ENCODE results near the gene APOOL. TPM values are rescaled to one million over a fixed set of nuclear protein-coding genes. Genes with fewer than 3 reads are reported as not detected.

APOOL gene
- total and polyA plus RNA-seq, 10 of the 15 experiments (the other 5 are each of a cell fraction or from before 2014, with no cell fraction given): 4.4 to 14.7 (median 7.7) TPM

GRCh38 chrX:85020216-85020615 is 16.5 kb downstream of the APOOL start (continued):
- no peak for TF ChIP-seq HSF1 (IDR thresholded peaks at IDR 0.05; ENCODE audit: low read depth, low read length)

- ATAC-seq (no peak), DNase-seq (ENCODE audit: low read depth, low spot score) (no peak), FAIRE-seq (no peak)
- no peak for TF ChIP-seq NFIC (IDR thresholded peaks at IDR 0.05; ENCODE audit: low read depth, low read length)
- no peak for TF ChIP-seq TCF7 (IDR thresholded peaks at IDR 0.05; ENCODE audit: borderline replicate concordance)
- no peak for TF ChIP-seq BCL11A (IDR thresholded peaks at IDR 0.05; ENCODE audit: low read depth, low read length)
- TF ChIP-seq KDM1A (IDR thresholded peaks at IDR 0.05; ENCODE audit: borderline replicate concordance): no peak
- TF ChIP-seq POLR2A (IDR thresholded peaks at IDR 0.05; ENCODE audit: low read depth, low read length): no peak
- H3K4me1 ChIP-seq (ENCODE audit: control insufficient read depth, insufficient read depth, low read length): no peaks in the 10 kb centered on the region
- WGBS (ENCODE audit: insufficient coverage, insufficient replicate concordance, low lambda C conversion rate, missing lambda C conversion rate): 10% methylated on average over 2 of the region's 2 CpGs
- ChIA-PET SMC1A (ENCODE audit: uncharacterized antibody, unreplicated experiment) (no interaction called here), RAD21 (ENCODE audit: unreplicated experiment) (no interaction called here), CTCF (no interaction called here), POLR2A (no interaction called here)
- H3K36me3 ChIP-seq (ENCODE audit: control insufficient read depth in 2 of 2, insufficient read depth in 2 of 2, low read length in 1 of 2): no peaks in the 10 kb centered on the region
- H2AFZ ChIP-seq (ENCODE audit: control insufficient read depth, low read depth, low read length): no peak overlapping the region
- H3K9ac ChIP-seq (ENCODE audit: control insufficient read depth, insufficient read depth, low read length): no peak overlapping the region
- no TSS peak for BruUV-seq (replicated peaks)
- no peaks in the 10 kb centered on the region; the same call in none of the 3 replicates for H3K9me3 ChIP-seq (replicated peaks; ENCODE audit: control insufficient read depth, insufficient read depth, low read length)
- no peak overlapping the region for H3K4me3 ChIP-seq
- intact Hi-C loops (cut with micrococcal nuclease; ENCODE audit: unreplicated experiment) (no loop called here), in situ Hi-C loops (cut with MboI) (no loop called here)
- no peak overlapping the region for H3K4me2 ChIP-seq (ENCODE audit: control insufficient read depth, insufficient read depth)
- H3K79me2 ChIP-seq (ENCODE audit: control insufficient read depth, insufficient read depth, low read length): no peaks in the 10 kb centered on the region
- no peaks in the 10 kb centered on the region for H4K20me1 ChIP-seq (ENCODE audit: control insufficient read depth, insufficient read depth)
- no peaks in the 10 kb centered on the region for H3K27me3 ChIP-seq (replicated peaks in 1 of 2; ENCODE audit: control insufficient read depth in 2 of 2, insufficient read depth in 2 of 2, low read length in 1 of 2)
- H3K27ac ChIP-seq (ENCODE audit: control insufficient read depth, insufficient read depth): no peak overlapping the region
These were observed 20.4 kb downstream of the APOOL start for GRCh38 chrX:85024044-85024443.

- Histone ChIP-seq H3K27me3 (replicated peaks in 1 of 2; ENCODE audit: control insufficient read depth in 2 of 2, insufficient read depth in 2 of 2, low read length in 1 of 2) (no peaks in the 10 kb centered on the region), H3K9me3 (replicated peaks; ENCODE audit: control insufficient read depth, insufficient read depth, low read length) (no peaks in the 10 kb centered on the region; the same call in none of the 3 replicates), H3K4me2 (ENCODE audit: control insufficient read depth, insufficient read depth) (no peak overlapping the region), H3K4me3 (no peak overlapping the region), H3K27ac (ENCODE audit: control insufficient read depth, insufficient read depth) (no peak overlapping the region), H3K9ac (ENCODE audit: control insufficient read depth, insufficient read depth, low read length) (no peak overlapping the region), H4K20me1 (ENCODE audit: control insufficient read depth, insufficient read depth) (no peaks in the 10 kb centered on the region), H3K4me1 (ENCODE audit: control insufficient read depth, insufficient read depth, low read length) (no peaks in the 10 kb centered on the region), H3K36me3 (ENCODE audit: control insufficient read depth in 2 of 2, insufficient read depth in 2 of 2, low read length in 1 of 2) (no peaks in the 10 kb centered on the region), H2AFZ (ENCODE audit: control insufficient read depth, low read depth, low read length) (no peak overlapping the region), H3K79me2 (ENCODE audit: control insufficient read depth, insufficient read depth, low read length) (no peaks in the 10 kb centered on the region)
- FAIRE-seq (no peak), ATAC-seq (no peak), DNase-seq (ENCODE audit: low read depth, low spot score) (no peak)
- WGBS (ENCODE audit: insufficient coverage, insufficient replicate concordance, low lambda C conversion rate, missing lambda C conversion rate): 75% methylated on average over 3 of the region's 3 CpGs
- in situ Hi-C loops (cut with MboI): no loop called here
- ChIA-PET SMC1A (ENCODE audit: uncharacterized antibody, unreplicated experiment) (no interaction called here), RAD21 (ENCODE audit: unreplicated experiment) (no interaction called here), POLR2A (no interaction called here), CTCF (interaction anchor here (1.0 kb wide), 1 partner anchor 10 kb away, joined by 3 read pairs; no protein-coding TSS in a partner anchor)
- TF ChIP-seq SREBF2 (IDR thresholded peaks at IDR 0.05; ENCODE audit: low read length) (no peak), SUZ12 (IDR thresholded peaks at IDR 0.05; ENCODE audit: unreplicated experiment) (no peak), NR2C1 (IDR thresholded peaks at IDR 0.05) (no peak), STAT1 (conservative IDR thresholded peaks at IDR 0.05) (no peak), PBX3 (IDR thresholded peaks at IDR 0.05; ENCODE audit: insufficient replicate concordance, low read depth, low read length) (no peak), USF2 (IDR thresholded peaks at IDR 0.05; ENCODE audit: borderline replicate concordance, low read depth, low read length) (no peak), BACH1 (IDR thresholded peaks at IDR 0.05; ENCODE audit: borderline replicate concordance) (no peak), MYC (IDR thresholded peaks at IDR 0.05; ENCODE audit: insufficient read depth, insufficient read length, insufficient replicate concordance, low read length, severe bottlenecking) (no peak)
- intact Hi-C loops (cut with micrococcal nuclease; ENCODE audit: unreplicated experiment): no loop called here
- BruUV-seq (replicated peaks): no TSS peak
These were observed 20.9 kb downstream of the APOOL start for GRCh38 chrX:85024562-85024961.
